B cell (primary cell): ENCODE results near the gene OAT. TPM values are rescaled to one million over a fixed set of nuclear protein-coding genes. Genes with fewer than 3 reads are reported as not detected.
A peak's percentile ranks its signal among the peaks of the same experiment; 100 is the strongest.

Experiments used
- ATAC-seq: fragments of 200-7000 bp; cut with Tn5 transposase; one replicate; pipeline ENCODE4 v1.10.0; 2021; ENCODE audit warnings: low read depth, mild to moderate bottlenecking, moderate number of reproducible peaks, moderate library complexity
- CTCF ChIA-PET: fragments of 350-600 bp; sonication (Branson Sonifier 250); formaldehyde crosslinking; loops from one replicate; lab custom pipeline; 2021; ENCODE audit warnings: antibody characterized with exemption, inconsistent platforms; lab: Charles Lee
- POLR2A ChIA-PET: fragments of 350-600 bp; sonication (Branson Sonifier 250); formaldehyde crosslinking; loops from one replicate; lab custom pipeline; 2021; ENCODE audit warnings: antibody characterized with exemption; lab: Charles Lee
- DNase-seq: peaks from one replicate; pipeline ENCODE4 v3.0.0; 2013
- H2AFZ ChIP-seq: 2 replicates; pipeline ENCODE4 v1.6.1; 2012; ENCODE audit warnings: mild to moderate bottlenecking, low read depth, low read length; ENCODE audit not compliant: insufficient read depth, poor library complexity, severe bottlenecking
- H3K27ac ChIP-seq, 2 donors: 1 replicate in 1 of 2; 2 replicates in 1 of 2; pipeline ENCODE4 v1.5.1; 2012 to 2013; ENCODE audit warnings: low read length in 2 of 2, mild to moderate bottlenecking in 2 of 2, moderate library complexity in 1 of 2
- H3K27me3 ChIP-seq, 4 experiments: fragments of 200-600 bp in 1 of 4; sonication (generic) in 1 of 4; replicated peaks in 1 of 4; 1 replicate in 2 of 4; 2 replicates in 2 of 4; pipeline versions ENCODE4 v1.6.1 to v1.7.0; 2013 to 2016; ENCODE audit warnings: low read length in 3 of 4, mild to moderate bottlenecking in 2 of 4, mixed read lengths in 1 of 4, moderate library complexity in 1 of 4; ENCODE audit not compliant: insufficient read depth in 4 of 4, control insufficient read depth in 3 of 4; ENCODE audit errors: control extremely low read depth in 1 of 4
- H3K36me3 ChIP-seq, 2 experiments: replicated peaks in 1 of 2; 1 replicate in 1 of 2; 2 replicates in 1 of 2; pipeline versions ENCODE4 v1.6.1 to v1.7.1; 2013; ENCODE audit warnings: low read length in 1 of 2; ENCODE audit not compliant: insufficient read depth in 2 of 2, control insufficient read depth in 1 of 2; ENCODE audit errors: control extremely low read depth in 1 of 2, extremely low read depth in 1 of 2
- H3K4me1 ChIP-seq, 2 donors: fragments of 200-600 bp in 1 of 2; sonication (generic) in 1 of 2; 1 replicate in 1 of 2; 2 replicates in 1 of 2; pipeline versions ENCODE4 v1.5.1 to v1.6.1; 2013 to 2017; ENCODE audit warnings: low read length in 2 of 2; ENCODE audit not compliant: control insufficient read depth in 2 of 2, insufficient read depth in 2 of 2
- H3K4me2 ChIP-seq: replicated peaks from 2 replicates; pipeline ENCODE3; 2012; ENCODE audit warnings: mild to moderate bottlenecking, low read depth, low read length; ENCODE audit not compliant: poor library complexity, severe bottlenecking
- H3K4me3 ChIP-seq, 5 experiments: fragments of 200-600 bp in 1 of 5; sonication (generic) in 1 of 5; 1 replicate in 3 of 5; 2 replicates in 2 of 5; pipeline versions ENCODE4 v1.5.1 to v1.7.0; 2011 to 2016; ENCODE audit warnings: low read length in 4 of 5, mild to moderate bottlenecking in 4 of 5, low read depth in 2 of 5, control low read depth in 1 of 5, moderate library complexity in 1 of 5; ENCODE audit not compliant: insufficient read depth in 1 of 5; ENCODE audit errors: control extremely low read depth in 1 of 5, extremely low read depth in 1 of 5
- H3K79me2 ChIP-seq: fragments of 200-600 bp; sonication (generic); one replicate; pipeline ENCODE4 v1.6.0; 2016; ENCODE audit warnings: low read length; ENCODE audit not compliant: control insufficient read depth, insufficient read depth
- H3K9ac ChIP-seq: fragments of 200-600 bp; sonication (generic); 2 replicates; pipeline ENCODE4 v1.6.1; 2017; ENCODE audit warnings: mild to moderate bottlenecking, low read length, moderate library complexity
- H3K9me3 ChIP-seq, 3 donors: one replicate each; pipeline versions ENCODE4 v1.6.1 to v1.7.1; 2013; ENCODE audit warnings: low read length in 2 of 3; ENCODE audit not compliant: control insufficient read depth in 2 of 3, insufficient read depth in 1 of 3; ENCODE audit errors: control extremely low read depth in 1 of 3
- H4K20me1 ChIP-seq: 2 replicates; pipeline ENCODE4 v1.6.0; 2012; ENCODE audit warnings: mild to moderate bottlenecking, low read length; ENCODE audit not compliant: insufficient read depth, control insufficient read depth, poor library complexity, severe bottlenecking
- H3K27ac Mint-ChIP-seq: one replicate; pipeline ENCODE4 v1.8.0; 2021; ENCODE audit warnings: mixed read lengths
- H3K27me3 Mint-ChIP-seq: one replicate; pipeline ENCODE4 v1.8.0; 2021; ENCODE audit warnings: mixed read lengths
- H3K4me1 Mint-ChIP-seq: one replicate; pipeline ENCODE4 v1.8.0; 2021; ENCODE audit warnings: mixed read lengths
- H3K4me3 Mint-ChIP-seq: one replicate; pipeline ENCODE4 v1.8.0; 2021; ENCODE audit warnings: mixed read lengths
- H3K9me3 Mint-ChIP-seq: one replicate; pipeline ENCODE4 v1.8.0; 2022; ENCODE audit warnings: mixed read lengths; ENCODE audit not compliant: insufficient read depth
- CTCF ChIP-seq: fragments of 200-600 bp; IDR thresholded peaks from one replicate; pipeline ENCODE4 v1.8.0; 2022; ENCODE audit warnings: antibody characterized with exemption, mild to moderate bottlenecking
- EZH2 ChIP-seq: IDR thresholded peaks from 2 replicates; pipeline ENCODE4 v1.6.1; 2012; ENCODE audit warnings: borderline replicate concordance, low read depth, mild to moderate bottlenecking, moderate library complexity, low read length; ENCODE audit not compliant: insufficient read depth, poor library complexity, severe bottlenecking
- WGBS: methylation state at CpG from one replicate; pipeline ENCODE4 v1.1.5; 2013; ENCODE audit warnings: missing lambda C conversion rate; ENCODE audit not compliant: insufficient coverage; 5-methylcytosine and 5-hydroxymethylcytosine counted together
- intact Hi-C: fragments of 100-400 bp; cut with micrococcal nuclease; formaldehyde crosslinking; loops from one replicate; pipeline ENCODE4 v1.10.0; 2022
- polyA plus RNA-seq: library from polyadenylated mRNA; depleted of rRNA; stranded (reverse); fragments of >200 nt; gene quantifications from 2 replicates; pipeline ENCODE4 v1.2.3, GENCODE V29; 2012
- total RNA-seq, 2 donors: library from RNA; stranded (reverse); fragments of 120-200 nt in 1 of 2; gene quantifications; 1 replicate in 1 of 2; 2 replicates in 1 of 2; pipeline versions ENCODE4 v1.2.3 to v1.2.4, GENCODE V29; 2013 to 2022

Gene OAT
- total and polyA plus RNA-seq, 2 donors (not counting 1 experiment from before 2014, with no cell fraction given) = 13.9 to 20.1 TPM

- peaks cover 3% of the 10 kb centered on the region for H3K27me3 Mint-ChIP-seq
- H3K27me3 ChIP-seq = peaks cover 0 to 2% (median 0%) of the 10 kb centered on the region in 4 experiments
- WGBS = 24% methylated on average over 26 of the region's 29 CpGs
- peak; percentile 37 for DNase-seq
- H3K4me1 ChIP-seq = peaks cover 8 to 9% of the 10 kb centered on the region in 2 donors
- ChIA-PET POLR2A (no interaction called here), CTCF (interaction anchor here (1.4 kb wide), 1 partner anchor 34 kb away, joined by 8 read pairs; no protein-coding TSS in a partner anchor)
- H3K9me3 ChIP-seq = peaks cover 0 to 6% (median 4%) of the 10 kb centered on the region in 3 donors
- no peaks in the 10 kb centered on the region for H4K20me1 ChIP-seq
- peak overlapping the region; percentile 63 for H3K9ac ChIP-seq
- no peaks in the 10 kb centered on the region for H3K79me2 ChIP-seq
- H3K4me3 ChIP-seq = peak overlapping the region; percentile 44 to 72 (median 62)
- ATAC-seq = peak; percentile 78
- H3K4me2 ChIP-seq = peak overlapping the region; percentile 78
- no peaks in the 10 kb centered on the region for H3K36me3 ChIP-seq
- TF ChIP-seq CTCF (no peak), EZH2 (no peak)
- peaks cover 11% of the 10 kb centered on the region for H3K4me1 Mint-ChIP-seq
- peak overlapping the region; percentile 88 for H2AFZ ChIP-seq
- peak overlapping the region in 1 of 2 donors; percentile 45 for H3K27ac ChIP-seq
- intact Hi-C loops = no loop called here
- H3K27ac Mint-ChIP-seq = peak overlapping the region; percentile 78
- peaks cover 3% of the 10 kb centered on the region for H3K9me3 Mint-ChIP-seq
- peak overlapping the region; percentile 92 for H3K4me3 Mint-ChIP-seq
Measured at GRCh38 chr10:124354411-124355382, 64.0 kb downstream of the OAT start.

- intact Hi-C loops = no loop called here
- Histone ChIP-seq H4K20me1 (no peaks in the 10 kb centered on the region), H3K36me3 (no peaks in the 10 kb centered on the region), H3K4me3 (no peak overlapping the region), H3K4me2 (no peak overlapping the region), H3K27me3 (peaks cover 0 to 2% (median 0%) of the 10 kb centered on the region in 4 experiments), H3K9ac (no peak overlapping the region), H3K79me2 (no peaks in the 10 kb centered on the region), H3K9me3 (no peaks in the 10 kb centered on the region), H3K27ac (no peak overlapping the region), H2AFZ (no peak overlapping the region), H3K4me1 (peaks cover 8 to 9% of the 10 kb centered on the region in 2 donors)
- ATAC-seq = no peak
- Mint-ChIP-seq H3K27me3 (peaks cover 3% of the 10 kb centered on the region), H3K27ac (no peak overlapping the region), H3K9me3 (peaks cover 2% of the 10 kb centered on the region), H3K4me3 (peak overlapping the region; percentile 92), H3K4me1 (peaks cover 11% of the 10 kb centered on the region)
- no peak for DNase-seq
- TF ChIP-seq EZH2 = no peak
- TF ChIP-seq CTCF = no peak
- ChIA-PET POLR2A (no interaction called here), CTCF (interaction anchor here (0.6 to 1.4 kb wide), 2 partner anchors 35 to 37 kb away, joined by 3 to 8 read pairs; no protein-coding TSS in a partner anchor)
- 97% methylated on average over 8 of the region's 11 CpGs for WGBS
Measured at GRCh38 chr10:124353896-124354295, 64.8 kb downstream of the OAT start.
